Endometrial microvascular endothelial cells (primary cell): ENCODE results near the gene FAM168B. TPM values are rescaled to one million over a fixed set of nuclear protein-coding genes. Genes with fewer than 3 reads are reported as not detected.
"Not testable (repeated sequence)": the region's sequence is repeated elsewhere in the genome, so short reads cannot be mapped to it uniquely, and the experiment has no call there.

Experiments
- in situ Hi-C: cut with HindIII; loops from 2 replicates; pipeline ENCODE4 v1.10.0; 2017; ENCODE audit warnings: low sequenced_read_pairs, low pct_unique_long_range_greater_than_20kb; ENCODE audit errors: inconsistent ontology term
- total RNA-seq: library from RNA; depleted of rRNA; stranded (reverse); fragments of >200 nt; gene quantifications from one replicate; pipeline ENCODE4 v1.2.3, GENCODE V29; 2015; ENCODE audit errors: inconsistent ontology term

FAM168B gene
- total RNA-seq, 1 donor from 2014 or later, result 97.1 TPM

DNA sequence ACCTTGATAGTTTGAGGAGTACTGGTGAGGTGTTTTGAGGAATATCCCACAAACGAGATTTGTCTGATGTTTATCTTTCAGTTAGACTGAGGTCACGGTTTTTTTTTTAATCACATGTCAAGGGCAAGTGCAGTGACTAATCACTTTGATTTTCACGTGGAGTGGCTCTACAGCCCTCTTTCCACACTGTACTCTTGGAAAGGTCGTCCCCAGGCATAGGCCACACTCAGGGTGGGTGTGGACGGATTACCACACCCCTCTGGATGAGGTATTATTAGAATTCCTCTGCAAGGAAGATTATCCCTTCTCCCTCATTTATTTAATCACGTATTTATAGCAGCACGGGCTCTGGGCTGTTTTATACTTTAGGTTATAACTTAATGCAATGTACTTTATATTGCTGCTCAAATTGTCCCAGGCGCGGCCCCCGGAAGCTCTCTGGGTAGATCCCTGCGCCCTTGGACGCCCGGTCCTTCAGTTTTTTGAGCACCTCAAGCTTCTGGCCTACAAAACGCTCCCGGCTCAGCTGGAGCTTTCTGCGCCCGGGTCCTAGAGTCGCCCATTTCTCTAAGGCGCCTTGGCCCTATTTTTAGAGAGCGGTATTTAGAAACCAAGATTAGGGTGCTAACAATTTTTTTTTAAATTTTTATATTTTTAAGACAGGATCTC lies 11.4 kb upstream of the FAM168B start:
- in situ Hi-C loops, result no loop called here

DNA sequence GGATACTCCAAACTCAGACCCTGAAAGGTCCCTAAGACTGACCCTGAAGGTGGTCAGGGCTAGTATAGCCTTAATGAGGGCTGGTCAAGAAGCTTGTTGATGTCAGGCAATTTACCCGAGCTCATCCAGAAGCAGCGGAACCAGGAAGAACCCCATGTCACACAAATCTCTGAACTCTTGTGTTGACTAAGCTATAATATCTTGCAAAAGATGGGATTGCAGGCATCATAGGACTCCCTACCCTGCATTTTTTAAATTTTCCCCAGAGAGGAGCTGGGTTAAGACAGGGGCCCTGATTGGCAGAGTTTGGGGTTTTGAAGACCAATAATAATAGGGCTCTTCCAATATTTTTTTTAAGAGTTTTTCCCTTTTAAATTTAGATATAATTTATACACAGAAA lies 9.9 kb upstream of the FAM168B start:
- in situ Hi-C loops, result no loop called here

DNA sequence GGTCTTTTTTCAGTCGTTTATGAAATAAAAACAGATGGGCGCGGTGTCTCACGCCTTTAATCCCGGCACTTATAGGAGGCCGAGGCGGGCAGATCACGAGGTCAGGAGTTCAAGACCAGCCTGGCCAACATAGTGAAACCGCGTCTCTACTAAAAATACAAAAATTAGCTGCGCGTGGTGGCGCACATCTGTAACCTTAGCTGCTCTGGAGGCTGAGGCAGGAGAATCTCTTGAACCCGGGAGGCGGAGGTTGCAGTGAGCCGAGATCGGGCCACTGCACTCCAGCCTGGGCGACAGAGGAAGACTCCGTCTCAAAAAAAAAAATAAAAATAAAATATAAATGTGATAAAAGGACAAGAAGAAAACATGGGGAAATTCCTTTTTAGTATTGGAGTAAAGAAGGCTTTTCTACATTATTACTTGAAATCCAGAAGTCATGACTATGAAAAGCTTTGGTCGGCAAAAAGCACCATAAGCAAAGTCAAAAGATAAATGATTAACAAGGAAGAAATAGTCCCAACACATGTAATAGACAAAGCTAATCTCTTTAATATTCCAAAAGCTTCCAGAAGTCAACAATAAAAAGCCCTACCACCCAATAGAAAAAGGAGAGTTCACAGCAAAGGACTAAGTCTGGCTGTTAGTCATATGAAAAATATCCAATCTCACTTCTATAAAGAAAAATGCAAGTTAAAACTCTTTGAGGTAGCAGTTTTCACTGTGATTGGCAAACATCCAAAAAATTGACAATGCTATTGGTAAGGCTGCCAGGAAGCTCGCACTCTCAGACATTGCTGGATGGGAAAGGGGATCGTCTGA lies 1.4 kb upstream of the FAM168B start:
- in situ Hi-C loops, result no loop called here

DNA sequence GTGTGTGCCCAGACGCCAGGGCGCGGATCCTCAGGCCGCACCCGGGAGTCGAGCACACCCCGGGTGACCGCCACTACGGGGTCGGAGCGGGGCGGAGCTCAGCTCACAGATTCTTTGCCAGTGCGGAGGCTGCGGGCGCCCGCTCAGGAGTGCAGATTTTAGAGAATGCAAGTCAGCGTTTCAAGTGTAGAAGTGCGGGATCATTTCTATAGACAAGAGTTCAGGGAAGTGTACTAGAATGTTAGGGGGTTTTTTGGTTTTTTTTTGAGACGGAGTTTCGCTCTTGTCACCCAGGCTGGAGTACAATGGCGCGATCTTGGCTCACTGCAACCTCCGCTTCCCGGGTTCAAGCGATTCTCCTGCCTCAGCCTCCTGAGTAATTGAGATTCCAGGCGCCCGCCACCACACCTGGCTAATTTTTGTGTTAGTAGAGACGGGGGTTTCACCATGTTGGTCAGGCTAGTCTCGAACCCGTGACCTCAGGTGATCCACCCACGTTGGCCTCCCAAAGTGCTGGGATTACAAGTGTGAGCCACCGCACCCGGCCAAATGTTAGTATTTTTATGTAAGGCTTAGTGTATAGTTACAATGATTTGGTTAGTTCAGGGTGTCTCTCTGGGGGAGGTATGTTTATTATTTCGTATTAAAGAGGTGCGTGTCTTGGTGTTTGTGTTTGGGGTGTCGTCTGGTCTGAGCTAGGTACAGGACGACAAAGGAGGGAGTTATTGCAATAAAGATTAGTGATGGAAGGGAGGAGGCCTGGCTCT lies 619 bp upstream of the FAM168B start:
- in situ Hi-C loops, result no loop called here

DNA sequence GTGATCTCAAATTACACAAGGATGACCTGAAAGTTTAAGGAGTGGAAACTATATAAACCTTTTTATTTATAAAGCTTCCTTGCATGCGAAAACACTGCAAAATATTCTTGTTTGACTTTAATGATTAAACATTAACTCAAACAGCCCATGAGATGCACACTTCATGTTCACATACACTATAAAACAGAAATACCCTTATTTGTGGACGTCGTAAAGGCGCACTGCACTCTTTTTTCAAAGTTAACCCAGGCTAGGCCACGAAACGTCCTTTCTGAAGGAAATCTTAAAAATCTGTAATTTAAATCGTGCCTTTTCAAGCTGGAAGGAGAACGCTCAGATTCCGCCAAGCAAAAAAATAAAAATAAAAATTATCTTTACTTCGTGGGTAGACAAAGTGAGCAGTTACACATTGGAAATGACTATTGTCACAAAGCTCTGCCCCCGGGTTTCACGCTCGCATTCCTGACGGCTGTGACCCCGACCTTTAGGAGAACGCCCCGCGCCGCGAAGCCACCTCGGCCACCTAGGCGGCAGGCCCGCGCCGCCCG lies 728 bp downstream of the FAM168B start:
- in situ Hi-C loops, result no loop called here

DNA sequence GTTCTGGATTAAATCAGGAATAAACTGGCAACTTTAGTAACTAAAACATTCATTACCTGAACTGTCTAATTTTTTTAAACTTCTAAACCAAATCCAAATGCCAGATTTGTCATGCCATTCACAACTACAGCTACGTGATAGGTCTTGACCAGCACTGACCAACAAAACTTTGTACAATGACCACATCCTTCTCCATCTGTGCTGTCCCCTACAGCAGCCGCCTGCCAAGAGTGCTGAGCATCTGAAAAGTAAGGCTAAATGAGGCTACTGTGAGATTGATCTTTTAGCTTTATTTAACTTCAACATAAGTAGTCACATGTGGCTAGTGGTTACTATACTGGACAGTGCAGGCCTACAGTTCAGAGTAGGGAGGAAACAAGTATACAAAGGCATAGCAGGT lies 7.6 kb downstream of the FAM168B start:
- in situ Hi-C loops, result no loop called here

DNA sequence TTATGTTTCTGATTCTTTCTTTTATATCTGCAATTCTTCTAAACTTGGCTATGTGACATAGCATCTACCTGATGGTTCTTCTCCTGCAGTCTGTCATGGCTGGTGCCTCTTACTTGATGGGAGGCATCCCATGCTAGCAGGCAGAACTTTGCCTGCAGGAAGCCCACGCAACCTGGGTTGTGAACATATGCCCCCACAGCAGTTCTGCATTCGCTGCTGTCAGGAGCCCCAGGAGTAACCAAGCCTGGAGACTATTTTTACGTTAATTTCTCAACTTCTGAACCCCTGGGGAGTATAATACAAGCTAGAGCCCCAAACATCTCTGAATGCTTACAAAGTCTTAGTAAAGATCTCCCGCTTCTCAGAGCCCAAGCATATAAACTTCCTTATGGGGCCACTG lies 12.1 kb downstream of the FAM168B start:
- in situ Hi-C loops, result no loop called here

DNA sequence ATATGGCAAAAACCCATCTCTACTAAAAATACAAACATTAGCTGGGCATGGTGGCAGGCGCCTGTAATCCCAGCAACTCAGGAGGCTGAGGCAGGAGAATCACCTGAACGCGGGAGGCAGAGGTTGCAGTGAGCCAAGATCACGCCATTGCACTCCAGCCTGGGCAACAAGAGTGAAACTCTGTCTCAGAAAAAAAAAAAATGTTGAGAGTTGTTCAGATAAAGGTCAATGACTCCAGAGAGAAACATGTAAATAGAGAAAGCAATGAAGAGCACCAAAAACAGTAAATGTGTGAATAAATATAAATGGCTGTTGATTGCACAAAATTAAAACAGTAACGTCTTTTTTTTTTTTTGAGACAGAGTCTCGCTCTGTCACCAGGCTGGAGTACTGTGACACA lies 13.3 kb downstream of the FAM168B start:
- in situ Hi-C loops, result not testable (repeated sequence)

DNA sequence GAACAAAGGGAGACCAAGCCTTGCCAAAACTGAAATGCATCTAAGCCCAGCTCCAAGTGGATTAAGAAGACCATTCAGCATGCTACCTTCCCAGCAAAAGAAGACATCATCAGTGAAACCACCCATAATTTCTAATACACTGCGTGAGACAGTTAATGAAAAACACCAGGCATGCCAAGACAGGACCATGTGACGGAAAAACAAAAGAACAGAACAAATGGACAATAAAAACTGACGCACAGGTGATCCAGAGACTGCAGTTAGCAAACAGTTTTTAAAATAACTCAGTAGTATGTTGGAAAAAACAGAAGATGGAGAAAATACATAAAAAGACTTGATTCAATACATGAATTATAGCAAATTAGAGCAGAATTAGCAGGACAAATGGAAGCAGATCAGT lies 15.3 kb downstream of the FAM168B start:
- in situ Hi-C loops, result no loop called here

DNA sequence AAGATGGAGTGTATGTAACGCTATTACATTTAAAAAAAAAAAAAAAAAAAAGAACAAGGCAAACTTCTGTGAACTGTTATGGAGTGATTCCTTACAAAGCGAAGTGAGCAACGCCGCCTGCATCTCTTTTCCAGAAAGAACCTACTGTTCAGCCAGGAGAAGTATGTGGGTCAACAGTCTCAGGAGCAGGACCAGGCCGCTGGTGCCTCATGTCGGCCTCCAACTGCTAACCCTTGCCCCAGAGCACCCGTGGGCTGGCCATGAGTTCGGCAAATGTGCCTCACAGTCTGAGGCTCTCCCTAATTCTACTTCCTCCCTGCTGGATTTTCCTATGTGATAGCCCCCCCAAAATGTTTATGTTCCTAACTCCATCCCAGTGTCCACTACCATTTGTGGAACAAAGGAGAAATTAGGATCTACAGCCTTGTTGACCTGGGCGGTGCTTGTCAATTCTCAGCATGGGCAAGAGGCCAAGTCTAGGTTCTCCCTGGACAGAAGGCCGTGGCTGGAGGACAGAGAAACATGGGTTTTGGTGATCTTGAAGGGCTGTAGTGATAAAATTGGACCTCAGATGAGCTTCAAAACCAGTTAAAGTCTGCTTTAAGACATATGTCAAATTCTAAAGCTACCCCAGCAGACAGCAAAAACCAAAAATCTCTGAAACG lies 15.9 kb downstream of the FAM168B start:
- in situ Hi-C loops, result no loop called here

DNA sequence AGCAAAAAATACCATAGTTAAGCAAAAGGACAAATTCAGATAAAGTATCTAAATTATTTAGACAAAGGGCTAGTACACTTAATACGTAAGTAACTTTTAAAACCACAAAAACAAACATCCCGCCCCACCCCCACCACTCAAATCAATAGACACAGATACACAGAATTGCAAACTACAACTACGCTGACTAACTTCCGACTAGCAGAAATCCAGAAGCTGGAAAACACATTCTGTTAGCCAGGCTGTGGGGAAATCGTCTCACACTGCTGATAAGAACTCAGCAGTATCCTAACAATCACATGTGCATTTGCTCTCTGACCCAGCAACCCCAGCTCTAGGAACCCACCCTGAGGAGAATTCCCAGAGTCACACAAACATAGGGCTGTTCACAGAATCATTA lies 16.6 kb downstream of the FAM168B start:
- in situ Hi-C loops, result no loop called here

DNA sequence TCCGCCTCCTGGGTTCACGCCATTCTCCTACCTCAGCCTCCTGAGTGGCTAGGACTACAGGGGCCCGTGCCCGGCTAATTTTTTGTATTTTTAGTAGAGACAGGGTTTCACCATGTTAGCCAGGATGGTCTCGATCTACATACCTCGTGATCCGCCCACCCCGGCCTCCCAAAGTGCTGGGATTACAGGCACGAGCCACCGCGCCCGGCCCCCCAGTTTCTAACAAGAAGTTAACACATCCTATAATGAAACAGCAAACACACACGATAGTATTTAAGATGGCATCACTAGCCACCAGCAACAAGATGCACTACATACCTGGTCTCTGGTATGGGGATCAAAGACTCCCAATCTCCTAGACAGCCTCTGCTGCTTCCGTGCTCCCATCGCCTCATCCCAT lies 17.7 kb downstream of the FAM168B start:
- in situ Hi-C loops, result not testable (repeated sequence)

DNA sequence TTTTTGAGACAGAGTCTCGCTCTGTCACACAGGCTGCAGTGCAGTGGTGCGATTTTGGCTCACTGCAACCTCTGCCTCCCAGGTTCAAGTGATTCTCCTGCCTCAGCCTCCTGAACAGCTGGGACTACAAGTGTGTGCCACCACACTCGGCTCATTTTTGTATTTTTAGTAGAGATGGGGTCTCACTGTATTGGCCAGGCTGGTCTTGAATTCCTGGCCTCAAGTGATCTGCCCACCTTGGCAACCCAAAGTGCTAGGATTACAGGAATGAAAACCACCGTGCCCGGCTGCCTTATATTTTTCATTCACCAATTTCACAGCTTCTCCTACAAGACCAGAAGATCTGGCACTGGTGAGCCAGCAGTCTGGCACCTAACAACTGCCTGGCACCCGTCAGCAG lies 25.1 kb downstream of the FAM168B start:
- in situ Hi-C loops, result not testable (repeated sequence)

DNA sequence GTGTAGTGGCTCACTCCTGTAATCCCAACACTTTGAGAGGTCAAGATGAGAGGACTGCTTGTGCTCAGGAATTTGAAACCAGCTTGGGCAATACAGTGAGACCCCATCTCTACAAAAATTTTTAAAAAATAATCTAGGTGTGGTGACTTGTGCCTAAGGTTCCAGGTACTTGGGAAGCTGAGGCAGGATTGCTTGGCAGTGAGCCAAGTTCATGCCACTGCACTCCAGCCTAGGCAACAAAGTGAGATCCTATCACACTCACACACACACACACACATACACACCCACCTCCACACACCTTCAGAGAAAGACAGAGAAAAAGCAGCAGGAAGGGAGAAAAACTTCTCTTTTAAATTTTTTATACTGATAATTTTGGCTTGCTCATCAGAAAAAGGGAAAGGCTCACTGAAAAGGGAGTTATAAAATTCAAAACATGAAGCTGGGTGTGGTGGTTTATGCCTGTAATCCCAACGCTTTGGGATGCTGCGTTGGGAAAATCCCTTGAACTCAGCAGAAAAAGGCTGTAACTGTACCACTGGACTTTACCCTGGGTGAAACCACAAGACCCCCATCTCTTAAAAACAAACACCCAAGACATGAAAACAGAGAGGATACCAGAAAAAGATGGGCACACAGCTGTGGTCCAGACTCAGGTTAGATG lies 25.7 kb downstream of the FAM168B start:
- in situ Hi-C loops, result no loop called here

DNA sequence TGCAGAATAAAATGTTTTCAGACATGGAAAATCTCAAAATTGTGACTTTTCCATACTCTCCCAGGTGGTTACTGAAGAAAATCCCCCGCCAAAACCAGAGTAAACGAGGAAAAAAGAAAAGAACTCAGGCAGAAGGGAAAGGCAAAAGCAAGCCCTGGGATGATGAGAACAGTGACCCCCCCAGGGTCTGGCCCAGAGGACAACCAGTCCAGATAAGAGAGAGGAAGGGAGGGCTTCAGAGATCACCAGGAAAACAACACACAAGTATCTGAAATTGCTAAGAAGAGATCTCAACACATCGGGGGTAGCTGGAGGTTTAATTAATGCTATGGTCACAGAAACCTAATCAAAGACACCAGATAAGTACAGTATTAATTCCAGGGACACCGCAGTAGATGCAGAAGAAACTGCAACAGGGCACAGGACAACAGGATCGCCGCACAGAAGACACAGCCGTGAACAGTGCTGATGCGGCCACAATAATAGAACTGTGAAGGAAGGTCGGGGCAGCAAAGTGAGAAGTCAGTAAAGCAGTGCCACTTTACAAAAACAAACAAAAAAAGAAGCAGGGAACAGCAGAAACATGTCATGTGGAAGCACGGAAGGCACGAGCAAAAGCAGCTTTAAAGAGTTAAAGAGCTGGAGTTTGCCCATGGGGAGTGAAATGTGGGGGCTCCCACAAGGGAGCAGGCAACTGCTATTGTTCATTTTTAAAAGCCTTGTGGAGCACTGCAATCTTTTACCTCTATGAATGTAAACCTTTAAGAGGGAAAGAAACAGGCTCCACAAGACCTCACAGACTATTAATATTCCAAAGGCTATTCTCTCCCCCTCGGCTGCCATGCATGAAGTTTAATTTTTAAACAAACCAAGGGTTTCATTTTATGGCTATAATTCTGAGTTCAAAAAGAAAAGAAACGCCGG lies 28.4 kb downstream of the FAM168B start:
- in situ Hi-C loops, result no loop called here

DNA sequence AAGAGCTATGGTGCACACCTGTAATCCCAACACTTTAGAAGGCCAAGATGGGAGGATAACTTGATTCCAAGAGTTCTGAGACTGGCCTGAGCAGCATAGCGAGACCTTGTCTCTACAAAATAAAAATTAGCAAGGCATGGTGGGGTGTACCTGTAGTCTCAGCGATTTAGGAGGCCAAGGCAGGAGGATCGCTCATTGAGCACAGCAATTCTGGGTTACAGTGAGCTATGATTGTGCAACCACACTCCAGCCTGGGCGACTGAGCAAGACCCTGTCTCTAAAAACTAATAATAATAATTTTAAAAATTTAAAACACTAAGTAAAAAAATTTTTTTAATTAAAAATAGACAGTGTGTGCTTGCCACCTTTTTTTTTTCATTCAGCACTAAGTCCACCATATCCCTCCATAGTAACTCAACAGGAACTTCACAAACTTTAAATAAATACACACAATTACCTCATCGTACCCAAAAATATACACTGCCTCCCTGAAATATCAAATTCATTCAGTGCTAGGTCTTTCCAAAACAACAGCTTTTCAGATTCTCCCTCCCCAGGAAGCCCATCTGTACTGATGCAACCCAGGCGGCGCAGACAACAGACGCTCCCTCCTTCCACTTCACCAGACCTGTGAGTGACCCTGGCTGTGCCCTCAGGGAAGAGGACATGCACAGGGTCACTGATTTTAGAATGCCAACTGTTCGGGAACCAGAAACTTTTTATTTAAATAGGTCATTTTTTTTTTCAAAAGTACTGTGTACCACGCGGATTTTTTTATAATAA lies 29.6 kb downstream of the FAM168B start:
- in situ Hi-C loops, result no loop called here

DNA sequence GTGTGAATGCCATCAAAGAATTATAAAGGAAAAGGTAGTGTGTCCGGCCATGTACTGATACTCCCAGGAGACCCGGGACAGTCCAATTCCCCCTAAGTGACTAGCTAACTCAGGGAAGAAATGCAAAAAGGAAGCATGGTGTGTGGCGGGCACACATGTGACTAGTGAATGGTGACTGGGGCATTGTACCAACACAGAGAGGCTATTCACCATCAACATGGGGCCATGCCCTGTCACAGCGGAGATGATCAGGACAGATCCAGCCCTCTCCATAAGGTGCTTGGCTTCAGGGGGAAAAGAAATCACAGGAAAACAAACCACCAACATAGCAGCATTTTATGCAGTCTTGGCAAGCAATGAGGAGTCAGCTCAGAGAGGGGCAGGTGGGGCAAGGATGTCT lies 34.3 kb downstream of the FAM168B start:
- in situ Hi-C loops, result no loop called here
